Keratinocyte (primary cell): ENCODE data around the gene XRCC2. TPM values are rescaled to one million over a fixed set of nuclear protein-coding genes. Genes with fewer than 3 reads are reported as not detected.

ENCODE experiments used
- DNase-seq: peaks from one replicate; pipeline ENCODE4 v3.0.0-alpha.2; 2011; ENCODE audit warnings: low read depth, missing footprints, low spot score
- FAIRE-seq: peaks from 2 replicates; lab custom pipeline; 2011; peaks lifted over from hg19 to GRCh38; lab: Jason Lieb, UNC
- H2AFZ ChIP-seq: 2 replicates; pipeline ENCODE4 v1.6.0; 2012; ENCODE audit warnings: low read length, control low read depth, inconsistent platforms; ENCODE audit not compliant: control insufficient read depth
- H3K27ac ChIP-seq: 2 replicates; pipeline ENCODE4 v1.5.1; 2011; ENCODE audit warnings: low read length; ENCODE audit not compliant: control insufficient read depth, insufficient read depth
- H3K27me3 ChIP-seq: 3 replicates; pipeline ENCODE4 v1.6.0; 2011; ENCODE audit warnings: low read length; ENCODE audit not compliant: control insufficient read depth, insufficient read depth; ENCODE audit errors: extremely low read depth
- H3K36me3 ChIP-seq, 2 experiments: 2 replicates in 1 of 2; 3 replicates in 1 of 2; pipeline ENCODE4 v1.5.1; 2011; ENCODE audit warnings: low read length in 2 of 2, mild to moderate bottlenecking in 1 of 2; ENCODE audit not compliant: control insufficient read depth in 2 of 2, insufficient read depth in 2 of 2; ENCODE audit errors: extremely low read depth in 1 of 2
- H3K4me1 ChIP-seq: 3 replicates; pipeline ENCODE4 v1.5.1; 2011; ENCODE audit warnings: low read length; ENCODE audit not compliant: control insufficient read depth, insufficient read depth; ENCODE audit errors: extremely low read depth
- H3K4me2 ChIP-seq: 3 replicates; pipeline ENCODE4 v1.6.0; 2011; ENCODE audit warnings: low read depth, low read length; ENCODE audit not compliant: control insufficient read depth, insufficient read depth; ENCODE audit errors: extremely low read depth
- H3K4me3 ChIP-seq, 3 experiments: fragments of 200-600 bp in 1 of 3; sonication (generic) in 1 of 3; 2 replicates in 2 of 3; 3 replicates in 1 of 3; pipeline ENCODE4 v1.5.1; 2011 to 2016; ENCODE audit warnings: low read length in 3 of 3, mild to moderate bottlenecking in 3 of 3, control low read depth in 2 of 3, inconsistent platforms in 1 of 3, low read depth in 1 of 3, mixed read lengths in 1 of 3, mixed run types in 1 of 3, moderate library complexity in 1 of 3; ENCODE audit not compliant: control insufficient read depth in 2 of 3, insufficient read depth in 2 of 3; ENCODE audit errors: extremely low read depth in 1 of 3
- H3K79me2 ChIP-seq: 2 replicates; pipeline ENCODE4 v1.6.0; 2012; ENCODE audit warnings: low read length; ENCODE audit not compliant: control insufficient read depth, insufficient read depth
- H3K9ac ChIP-seq: 3 replicates; pipeline ENCODE4 v1.6.0; 2011; ENCODE audit warnings: low read length; ENCODE audit not compliant: control insufficient read depth, insufficient read depth; ENCODE audit errors: extremely low read depth
- H3K9me1 ChIP-seq: 3 replicates; pipeline ENCODE4 v1.6.0; 2011; ENCODE audit warnings: low read length; ENCODE audit not compliant: control insufficient read depth, insufficient read depth; ENCODE audit errors: extremely low read depth
- H3K9me3 ChIP-seq: 2 replicates; pipeline ENCODE4 v1.5.1; 2012; ENCODE audit warnings: low read depth, low read length; ENCODE audit not compliant: control insufficient read depth
- H4K20me1 ChIP-seq: 3 replicates; pipeline ENCODE4 v1.6.0; 2011; ENCODE audit warnings: low read length; ENCODE audit not compliant: control insufficient read depth, insufficient read depth; ENCODE audit errors: extremely low read depth
- EZH2 ChIP-seq: IDR thresholded peaks from one replicate; pipeline ENCODE4 v1.6.1; 2012; ENCODE audit warnings: inconsistent platforms, mild to moderate bottlenecking, low read length, moderate library complexity
- dilution Hi-C: fragments of 300-500 bp; cut with MboI; formaldehyde crosslinking; loops from one replicate; pipeline ENCODE4 v1.7.0; 2020; ENCODE audit warnings: low sequenced_read_pairs; ENCODE audit not compliant: extremely low pct_ligation_motif_present
- polyA plus RNA-seq, 5 experiments: library from polyadenylated mRNA; depleted of rRNA in 3 of 5; stranded (reverse) in 3 of 5; stranded (forward) in 1 of 5; unstranded in 1 of 5; fragments of >200 nt; gene quantifications; 1 replicate in 1 of 5; 2 replicates in 3 of 5; 3 replicates in 1 of 5; pipeline versions ENCODE4 v1.2.1 to v1.2.3, GENCODE V29; 2011 to 2012; ENCODE audit warnings: missing spikeins in 2 of 5, low read depth in 1 of 5, low replicate concordance in 1 of 5
- TF ChIP-seq, protein P1 (sequence below), 3 experiments: IDR thresholded peaks in 1 of 3; conservative IDR thresholded peaks in 1 of 3; optimal IDR thresholded peaks in 1 of 3; 2 replicates in 2 of 3; 3 replicates in 1 of 3; pipeline versions ENCODE3 to v1.5.1; 2011; ENCODE audit warnings: low read length in 3 of 3, mild to moderate bottlenecking in 3 of 3, moderate library complexity in 2 of 3, control low read depth in 1 of 3, inconsistent platforms in 1 of 3; ENCODE audit not compliant: insufficient read depth in 2 of 3; ENCODE audit errors: extremely low read depth in 1 of 3

Gene XRCC2
- polyA plus RNA-seq, 1 donor (not counting 4 experiments of a cell fraction or from before 2014, with no cell fraction given), result 3.8 TPM

DNA sequence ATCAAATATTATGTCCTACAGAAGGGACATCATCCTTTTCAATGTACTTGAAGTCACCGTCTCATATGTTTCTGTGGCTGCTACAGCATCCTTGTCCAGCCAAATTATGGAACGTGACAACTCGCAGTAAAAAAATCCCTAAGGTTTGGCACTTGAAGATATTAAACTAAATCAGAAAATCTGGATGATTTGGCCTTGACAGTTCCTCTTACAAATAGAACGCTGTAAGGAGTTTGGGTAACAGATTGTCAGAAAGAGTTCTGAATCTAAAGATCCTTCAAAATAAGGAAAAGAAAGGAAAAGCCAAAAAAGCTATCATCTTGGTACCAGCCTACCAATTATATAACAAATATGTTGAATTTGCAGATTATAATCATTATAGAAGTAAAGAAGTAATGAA lies 21.0 kb downstream of the XRCC2 start:
- Histone ChIP-seq H3K27me3 (no peaks in the 10 kb centered on the region), H3K27ac (no peak overlapping the region), H3K9ac (no peak overlapping the region), H3K36me3 (peaks cover 0 to 3% of the 10 kb centered on the region in 2 experiments), H3K79me2 (peaks cover 9% of the 10 kb centered on the region), H3K4me3 (no peak overlapping the region), H3K9me3 (no peaks in the 10 kb centered on the region), H2AFZ (no peak overlapping the region), H3K4me1 (no peaks in the 10 kb centered on the region), H3K4me2 (no peak overlapping the region), H3K9me1 (no peaks in the 10 kb centered on the region), H4K20me1 (no peaks in the 10 kb centered on the region)
- FAIRE-seq, result no peak
- dilution Hi-C loops, result no loop called here
- DNase-seq, result no peak
- no peak for TF ChIP-seq EZH2
- TF ChIP-seq, protein P1, sequence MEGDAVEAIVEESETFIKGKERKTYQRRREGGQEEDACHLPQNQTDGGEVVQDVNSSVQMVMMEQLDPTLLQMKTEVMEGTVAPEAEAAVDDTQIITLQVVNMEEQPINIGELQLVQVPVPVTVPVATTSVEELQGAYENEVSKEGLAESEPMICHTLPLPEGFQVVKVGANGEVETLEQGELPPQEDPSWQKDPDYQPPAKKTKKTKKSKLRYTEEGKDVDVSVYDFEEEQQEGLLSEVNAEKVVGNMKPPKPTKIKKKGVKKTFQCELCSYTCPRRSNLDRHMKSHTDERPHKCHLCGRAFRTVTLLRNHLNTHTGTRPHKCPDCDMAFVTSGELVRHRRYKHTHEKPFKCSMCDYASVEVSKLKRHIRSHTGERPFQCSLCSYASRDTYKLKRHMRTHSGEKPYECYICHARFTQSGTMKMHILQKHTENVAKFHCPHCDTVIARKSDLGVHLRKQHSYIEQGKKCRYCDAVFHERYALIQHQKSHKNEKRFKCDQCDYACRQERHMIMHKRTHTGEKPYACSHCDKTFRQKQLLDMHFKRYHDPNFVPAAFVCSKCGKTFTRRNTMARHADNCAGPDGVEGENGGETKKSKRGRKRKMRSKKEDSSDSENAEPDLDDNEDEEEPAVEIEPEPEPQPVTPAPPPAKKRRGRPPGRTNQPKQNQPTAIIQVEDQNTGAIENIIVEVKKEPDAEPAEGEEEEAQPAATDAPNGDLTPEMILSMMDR (optimal IDR thresholded peaks at IDR 0.05 in 1 of 3, IDR thresholded peaks at IDR 0.05 in 1 of 3, conservative IDR thresholded peaks at IDR 0.05 in 1 of 3; ENCODE audit: extremely low read depth in 1 of 3, insufficient read depth in 2 of 3, low read length in 3 of 3), result no peak

DNA sequence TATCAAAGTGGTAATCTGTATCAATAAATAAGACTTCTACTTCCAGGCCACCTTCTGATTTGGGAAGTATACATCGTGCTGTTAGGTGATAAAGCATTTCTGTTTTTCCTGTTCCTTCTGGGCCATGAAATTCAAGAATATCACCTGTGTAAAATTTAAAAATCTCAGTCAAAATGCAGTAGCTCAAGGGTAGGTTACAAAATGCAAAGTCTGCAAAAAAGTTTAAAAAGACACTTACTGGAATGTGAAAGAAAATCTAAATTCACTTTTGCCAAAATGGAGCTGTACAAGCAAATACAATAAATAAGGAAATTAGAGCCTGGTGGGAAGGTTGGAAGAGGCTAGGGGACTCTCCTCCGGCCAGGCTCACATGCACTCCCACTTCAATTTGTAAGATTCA lies 26.7 kb downstream of the XRCC2 start:
- H3K9me3 ChIP-seq, result no peaks in the 10 kb centered on the region
- TF ChIP-seq, protein P1 (optimal IDR thresholded peaks at IDR 0.05 in 1 of 3, IDR thresholded peaks at IDR 0.05 in 1 of 3, conservative IDR thresholded peaks at IDR 0.05 in 1 of 3; ENCODE audit: extremely low read depth in 1 of 3, insufficient read depth in 2 of 3, low read length in 3 of 3), result no peak
- no peak for TF ChIP-seq EZH2
- dilution Hi-C loops, result no loop called here

More for the DNA sequence above, 26.7 kb downstream of the XRCC2 start:
- Histone ChIP-seq H2AFZ (no peak overlapping the region), H3K27me3 (no peaks in the 10 kb centered on the region), H3K9me1 (no peaks in the 10 kb centered on the region), H3K4me3 (no peak overlapping the region), H3K79me2 (no peaks in the 10 kb centered on the region), H3K4me1 (no peaks in the 10 kb centered on the region), H3K9ac (no peak overlapping the region), H3K4me2 (no peak overlapping the region), H4K20me1 (no peaks in the 10 kb centered on the region), H3K27ac (no peak overlapping the region), H3K36me3 (peaks cover 0 to 17% of the 10 kb centered on the region in 2 experiments)
- DNase-seq (no peak), FAIRE-seq (no peak)
